GM12878 (cell line): Measurements from ENCODE around the gene ABHD17A.

ENCODE experiments used
- CBX3 ChIP-seq: fragments of 200-600 bp; sonication (generic); IDR thresholded peaks from 2 replicates; pipeline ENCODE4 v1.6.1; 2016; ENCODE audit warnings: low read depth, borderline replicate concordance
- CREB1 ChIP-seq: IDR thresholded peaks from 2 replicates; pipeline ENCODE4 v1.6.1; 2012; ENCODE audit warnings: low read depth, mild to moderate bottlenecking, inconsistent platforms
- EZH2 ChIP-seq: IDR thresholded peaks from 2 replicates; pipeline ENCODE4 v1.6.1; 2012; ENCODE audit warnings: low read depth, mild to moderate bottlenecking, control low read depth, inconsistent platforms, low read length, borderline replicate concordance; ENCODE audit not compliant: control insufficient read depth
- JUND ChIP-seq: IDR thresholded peaks from 2 replicates; pipeline ENCODE4 v1.6.1; 2012; ENCODE audit warnings: low read depth, mild to moderate bottlenecking, low read length, improper control_type of control experiment, moderate library complexity
- POLR2A ChIP-seq: IDR thresholded peaks from 2 replicates; pipeline ENCODE4 v1.6.1; 2011; ENCODE audit warnings: low read depth, mild to moderate bottlenecking, low read length
- POLR2AphosphoS5 ChIP-seq: IDR thresholded peaks from 2 replicates; pipeline ENCODE4 v1.6.1; 2011; ENCODE audit warnings: mild to moderate bottlenecking, low read length, inconsistent platforms
- PRDM15 ChIP-seq: fragments of 450-650 bp; formaldehyde crosslinking; IDR thresholded peaks from 2 replicates; pipeline ENCODE4 v1.4.0; 2020; ENCODE audit warnings: mild to moderate bottlenecking, moderate library complexity
- USF2 ChIP-seq: IDR thresholded peaks from 2 replicates; pipeline ENCODE4 v1.6.1; 2011; ENCODE audit warnings: low read depth, low read length, improper control_type of control experiment, borderline replicate concordance
- TF ChIP-seq, protein P1 (sequence below), 3 experiments: IDR thresholded peaks in 2 of 3; conservative IDR thresholded peaks in 1 of 3; 2 replicates each; pipeline ENCODE4 v1.5.1; 2011; ENCODE audit warnings: low read depth in 3 of 3, low read length in 3 of 3, mild to moderate bottlenecking in 3 of 3, control low read depth in 2 of 3, moderate library complexity in 2 of 3, inconsistent platforms in 1 of 3, mixed read lengths in 1 of 3; ENCODE audit not compliant: control insufficient read depth in 2 of 3, insufficient read depth in 1 of 3; ENCODE audit errors: extremely low read depth in 1 of 3
- TF ChIP-seq, protein P2 (sequence below): IDR thresholded peaks from 2 replicates; pipeline ENCODE4 v1.6.1; 2012; ENCODE audit warnings: low read depth, low read length, improper control_type of control experiment

- TF ChIP-seq JUND (no peak), CBX3 (no peak), CREB1 (no peak), POLR2AphosphoS5 (no peak), EZH2 (no peak), POLR2A (no peak), USF2 (no peak), PRDM15 (CRISPR knock-in tag) (no peak)
- TF ChIP-seq, protein P1, sequence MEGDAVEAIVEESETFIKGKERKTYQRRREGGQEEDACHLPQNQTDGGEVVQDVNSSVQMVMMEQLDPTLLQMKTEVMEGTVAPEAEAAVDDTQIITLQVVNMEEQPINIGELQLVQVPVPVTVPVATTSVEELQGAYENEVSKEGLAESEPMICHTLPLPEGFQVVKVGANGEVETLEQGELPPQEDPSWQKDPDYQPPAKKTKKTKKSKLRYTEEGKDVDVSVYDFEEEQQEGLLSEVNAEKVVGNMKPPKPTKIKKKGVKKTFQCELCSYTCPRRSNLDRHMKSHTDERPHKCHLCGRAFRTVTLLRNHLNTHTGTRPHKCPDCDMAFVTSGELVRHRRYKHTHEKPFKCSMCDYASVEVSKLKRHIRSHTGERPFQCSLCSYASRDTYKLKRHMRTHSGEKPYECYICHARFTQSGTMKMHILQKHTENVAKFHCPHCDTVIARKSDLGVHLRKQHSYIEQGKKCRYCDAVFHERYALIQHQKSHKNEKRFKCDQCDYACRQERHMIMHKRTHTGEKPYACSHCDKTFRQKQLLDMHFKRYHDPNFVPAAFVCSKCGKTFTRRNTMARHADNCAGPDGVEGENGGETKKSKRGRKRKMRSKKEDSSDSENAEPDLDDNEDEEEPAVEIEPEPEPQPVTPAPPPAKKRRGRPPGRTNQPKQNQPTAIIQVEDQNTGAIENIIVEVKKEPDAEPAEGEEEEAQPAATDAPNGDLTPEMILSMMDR (IDR thresholded peaks at IDR 0.05 in 2 of 3, conservative IDR thresholded peaks at IDR 0.05 in 1 of 3; ENCODE audit: control insufficient read depth in 2 of 3, extremely low read depth in 1 of 3, insufficient read depth in 1 of 3, low read depth in 3 of 3, low read length in 3 of 3) = no peak
- TF ChIP-seq, protein P2, sequence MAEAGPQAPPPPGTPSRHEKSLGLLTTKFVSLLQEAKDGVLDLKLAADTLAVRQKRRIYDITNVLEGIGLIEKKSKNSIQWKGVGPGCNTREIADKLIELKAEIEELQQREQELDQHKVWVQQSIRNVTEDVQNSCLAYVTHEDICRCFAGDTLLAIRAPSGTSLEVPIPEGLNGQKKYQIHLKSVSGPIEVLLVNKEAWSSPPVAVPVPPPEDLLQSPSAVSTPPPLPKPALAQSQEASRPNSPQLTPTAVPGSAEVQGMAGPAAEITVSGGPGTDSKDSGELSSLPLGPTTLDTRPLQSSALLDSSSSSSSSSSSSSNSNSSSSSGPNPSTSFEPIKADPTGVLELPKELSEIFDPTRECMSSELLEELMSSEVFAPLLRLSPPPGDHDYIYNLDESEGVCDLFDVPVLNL = no peak
Measured at GRCh38 chr19:1866693-1867348, 18.5 kb downstream of the ABHD17A start.
